SK-N-SH (cell line): Measurements from ENCODE around the gene ANKK1. TPM values are rescaled to one million over a fixed set of nuclear protein-coding genes. Genes with fewer than 3 reads are reported as not detected.

ENCODE experiments used
- CTCF ChIA-PET: fragments of 300-600, 350-600 bp; formaldehyde crosslinking; extraction: SDS; loops from one replicate; lab custom pipeline; 2021; lab: Yijun Ruan, JAX
- POLR2A ChIA-PET: fragments of 350-600 bp; sonication (Branson Sonifier 250); formaldehyde crosslinking; extraction: SDS; loops from one replicate; lab custom pipeline; 2020; ENCODE audit warnings: antibody characterized with exemption, inconsistent platforms; lab: Yijun Ruan, JAX
- DNase-seq: peaks from one replicate; pipeline ENCODE4 v3.0.0; 2012
- H2AFZ ChIP-seq: fragments of 200-600 bp; sonication (generic); 2 replicates; pipeline ENCODE4 v1.8.1; 2016; ENCODE audit warnings: antibody characterized with exemption, mild to moderate bottlenecking, low read depth
- H3F3A ChIP-seq: fragments of 200-600 bp; sonication (generic); replicated peaks from 2 replicates; pipeline ENCODE3; 2016; ENCODE audit warnings: antibody characterized with exemption, mild to moderate bottlenecking; ENCODE audit not compliant: insufficient read depth
- H3K27ac ChIP-seq, 2 experiments: fragments of 200-500 bp in 1 of 2; fragments of 200-600 bp in 1 of 2; sonication (Bioruptor generic) in 1 of 2; sonication (generic), shearing (Covaris generic) in 1 of 2; 2 replicates each; pipeline versions ENCODE4 v1.5.1 to v1.6.1; 2014 to 2016; ENCODE audit warnings: low read depth in 2 of 2, inconsistent platforms in 1 of 2, low read length in 1 of 2, mild to moderate bottlenecking in 1 of 2, mixed read lengths in 1 of 2
- H3K27me3 ChIP-seq: fragments of 200-600 bp; sonication (generic), shearing (Covaris generic); 2 replicates; pipeline ENCODE4 v1.6.1; 2016; ENCODE audit warnings: mixed run types; ENCODE audit not compliant: insufficient read depth
- H3K36me3 ChIP-seq, 2 experiments: fragments of 200-500 bp in 1 of 2; fragments of 200-600 bp in 1 of 2; sonication (Bioruptor generic) in 1 of 2; sonication (generic) in 1 of 2; replicated peaks in 1 of 2; 2 replicates each; pipeline versions ENCODE3 to v1.5.1; 2014 to 2016; ENCODE audit warnings: low read length in 1 of 2, mild to moderate bottlenecking in 1 of 2; ENCODE audit not compliant: insufficient read depth in 2 of 2, control insufficient read depth in 1 of 2
- H3K4me1 ChIP-seq, 2 experiments: fragments of 200-500 bp in 1 of 2; fragments of 200-600 bp in 1 of 2; sonication (Bioruptor generic) in 1 of 2; sonication (generic), shearing (Covaris generic) in 1 of 2; 2 replicates each; pipeline versions ENCODE4 v1.5.1 to v1.6.1; 2014 to 2016; ENCODE audit warnings: low read depth in 1 of 2, low read length in 1 of 2, mixed run types in 1 of 2; ENCODE audit not compliant: insufficient read depth in 2 of 2, control insufficient read depth in 1 of 2
- H3K4me2 ChIP-seq: fragments of 200-600 bp; sonication (generic), shearing (Covaris generic); 2 replicates; pipeline ENCODE4 v1.6.1; 2017; ENCODE audit warnings: mixed run types
- H3K4me3 ChIP-seq, 2 experiments: fragments of 200-500 bp in 1 of 2; fragments of 200-600 bp in 1 of 2; sonication (Bioruptor generic) in 1 of 2; sonication (generic), shearing (Covaris generic) in 1 of 2; 2 replicates each; pipeline versions ENCODE4 v1.5.1 to v1.8.1; 2014 to 2016; ENCODE audit warnings: low read depth in 2 of 2, inconsistent platforms in 1 of 2, low read length in 1 of 2, mild to moderate bottlenecking in 1 of 2, mixed read lengths in 1 of 2, moderate library complexity in 1 of 2
- H3K79me2 ChIP-seq: fragments of 200-600 bp; sonication (generic); 2 replicates; pipeline ENCODE4 v1.8.1; 2017; ENCODE audit warnings: mild to moderate bottlenecking; ENCODE audit not compliant: insufficient read depth
- H3K9ac ChIP-seq: fragments of 200-600 bp; sonication (generic); 2 replicates; pipeline ENCODE4 v1.6.1; 2017; ENCODE audit warnings: mixed run types
- H3K9me2 ChIP-seq: fragments of 200-600 bp; sonication (generic); 2 replicates; pipeline ENCODE4 v1.6.1; 2017; ENCODE audit warnings: mixed run types
- H3K9me3 ChIP-seq: fragments of 200-600 bp; sonication (generic); 2 replicates; pipeline ENCODE4 v1.6.1; 2017; ENCODE audit warnings: mixed run types, mild to moderate bottlenecking, moderate library complexity
- H4K20me1 ChIP-seq: fragments of 200-600 bp; sonication (generic); 2 replicates; pipeline ENCODE4 v1.6.1; 2017; ENCODE audit warnings: mild to moderate bottlenecking, mixed run types; ENCODE audit not compliant: insufficient read depth
- FOSL2 ChIP-seq: IDR thresholded peaks from 2 replicates; pipeline ENCODE4 v1.4.0; 2012; ENCODE audit warnings: low read depth, mild to moderate bottlenecking, moderate library complexity, borderline replicate concordance
- GABPA ChIP-seq: IDR thresholded peaks from 2 replicates; pipeline ENCODE4 v1.4.0; 2012; ENCODE audit warnings: low read depth, mild to moderate bottlenecking
- MEF2A ChIP-seq: IDR thresholded peaks from 2 replicates; pipeline ENCODE4 v1.4.0; 2012; ENCODE audit warnings: low read depth, borderline replicate concordance
- MXI1 ChIP-seq: IDR thresholded peaks from 2 replicates; pipeline ENCODE4 v1.6.1; 2012; ENCODE audit warnings: mild to moderate bottlenecking, low read depth, low read length, improper control_type of control experiment
- NRF1 ChIP-seq: IDR thresholded peaks from 2 replicates; pipeline ENCODE4 v1.6.1; 2012; ENCODE audit warnings: low read depth, mild to moderate bottlenecking, low read length
- POLR2AphosphoS5 ChIP-seq: IDR thresholded peaks from 2 replicates; pipeline ENCODE4 v1.6.1; 2012; ENCODE audit warnings: low read depth, low read length
- RAD21 ChIP-seq: IDR thresholded peaks from 2 replicates; pipeline ENCODE4 v1.6.1; 2012; ENCODE audit warnings: mild to moderate bottlenecking, low read length
- RFX5 ChIP-seq: IDR thresholded peaks from 2 replicates; pipeline ENCODE4 v1.6.1; 2012; ENCODE audit warnings: mild to moderate bottlenecking, improper control_type of control experiment, low read length
- RXRA ChIP-seq: IDR thresholded peaks from 2 replicates; pipeline ENCODE4 v1.4.0; 2012; ENCODE audit warnings: low read depth, mild to moderate bottlenecking, borderline replicate concordance
- SMC3 ChIP-seq: IDR thresholded peaks from 2 replicates; pipeline ENCODE4 v1.6.1; 2012; ENCODE audit warnings: low read depth, low read length, improper control_type of control experiment
- TAF1 ChIP-seq: IDR thresholded peaks from 2 replicates; pipeline ENCODE4 v1.6.1; 2012; ENCODE audit warnings: low read depth, mild to moderate bottlenecking, low read length, moderate library complexity, borderline replicate concordance
- YY1 ChIP-seq: IDR thresholded peaks from 2 replicates; pipeline ENCODE4 v1.4.0; 2012; ENCODE audit warnings: low read depth, mild to moderate bottlenecking
- WGBS: methylation state at CpG from one replicate; pipeline ENCODE4 v1.1.6; 2017; ENCODE audit warnings: low lambda C conversion rate; 5-methylcytosine and 5-hydroxymethylcytosine counted together
- polyA plus RNA-seq, 3 experiments: library from polyadenylated mRNA; depleted of rRNA; stranded (reverse); fragments of >200 nt; gene quantifications; 2 replicates each; pipeline ENCODE4 v1.2.3, GENCODE V29; 2012
- TF ChIP-seq, protein P1 (sequence below): IDR thresholded peaks from 2 replicates; pipeline ENCODE4 v1.4.0; 2012; ENCODE audit warnings: low read depth, borderline replicate concordance
- TF ChIP-seq, protein P2 (sequence below): fragments of 150-350 bp; IDR thresholded peaks from 2 replicates; pipeline ENCODE4 v1.6.1; 2016; ENCODE audit warnings: mild to moderate bottlenecking, low read depth, low read length
- TF ChIP-seq, protein P3 (sequence below): fragments of 150-350 bp; IDR thresholded peaks from 2 replicates; pipeline ENCODE4 v1.6.1; 2017; ENCODE audit warnings: antibody characterized with exemption, low read length, low read depth, borderline replicate concordance

Gene ANKK1
- polyA plus RNA-seq, 1 of the 3 experiments (the other 2 are of a cell fraction): 0.05 TPM

DNA sequence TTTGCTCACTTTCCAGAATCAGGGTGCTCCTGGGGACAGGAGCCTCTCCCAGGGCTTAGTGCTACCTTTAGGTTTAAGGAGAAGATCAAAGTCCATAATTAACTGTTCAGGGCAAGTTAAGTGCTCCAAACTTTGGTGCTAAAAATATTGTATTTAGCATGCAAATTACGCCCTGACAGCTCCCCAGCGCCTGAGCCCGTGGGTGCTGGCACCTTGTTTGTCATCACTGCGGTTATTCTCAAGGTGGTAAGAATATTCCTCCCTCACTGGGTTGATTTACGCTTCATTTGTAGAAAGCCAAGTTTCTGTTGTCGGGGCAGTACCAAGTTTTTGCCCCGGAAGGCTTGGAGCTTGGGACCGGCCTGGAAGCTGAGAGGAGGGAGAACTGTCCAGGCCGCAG is 21.3 kb downstream of the ANKK1 start:
- no peak for TF ChIP-seq GABPA
- no peak for TF ChIP-seq TAF1
- no peak for TF ChIP-seq NRF1
- TF ChIP-seq SMC3: no peak
- TF ChIP-seq RFX5: no peak
- TF ChIP-seq, protein P1, sequence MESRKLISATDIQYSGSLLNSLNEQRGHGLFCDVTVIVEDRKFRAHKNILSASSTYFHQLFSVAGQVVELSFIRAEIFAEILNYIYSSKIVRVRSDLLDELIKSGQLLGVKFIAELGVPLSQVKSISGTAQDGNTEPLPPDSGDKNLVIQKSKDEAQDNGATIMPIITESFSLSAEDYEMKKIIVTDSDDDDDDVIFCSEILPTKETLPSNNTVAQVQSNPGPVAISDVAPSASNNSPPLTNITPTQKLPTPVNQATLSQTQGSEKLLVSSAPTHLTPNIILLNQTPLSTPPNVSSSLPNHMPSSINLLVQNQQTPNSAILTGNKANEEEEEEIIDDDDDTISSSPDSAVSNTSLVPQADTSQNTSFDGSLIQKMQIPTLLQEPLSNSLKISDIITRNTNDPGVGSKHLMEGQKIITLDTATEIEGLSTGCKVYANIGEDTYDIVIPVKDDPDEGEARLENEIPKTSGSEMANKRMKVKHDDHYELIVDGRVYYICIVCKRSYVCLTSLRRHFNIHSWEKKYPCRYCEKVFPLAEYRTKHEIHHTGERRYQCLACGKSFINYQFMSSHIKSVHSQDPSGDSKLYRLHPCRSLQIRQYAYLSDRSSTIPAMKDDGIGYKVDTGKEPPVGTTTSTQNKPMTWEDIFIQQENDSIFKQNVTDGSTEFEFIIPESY: no peak
- TF ChIP-seq YY1: no peak
- TF ChIP-seq, protein P2, sequence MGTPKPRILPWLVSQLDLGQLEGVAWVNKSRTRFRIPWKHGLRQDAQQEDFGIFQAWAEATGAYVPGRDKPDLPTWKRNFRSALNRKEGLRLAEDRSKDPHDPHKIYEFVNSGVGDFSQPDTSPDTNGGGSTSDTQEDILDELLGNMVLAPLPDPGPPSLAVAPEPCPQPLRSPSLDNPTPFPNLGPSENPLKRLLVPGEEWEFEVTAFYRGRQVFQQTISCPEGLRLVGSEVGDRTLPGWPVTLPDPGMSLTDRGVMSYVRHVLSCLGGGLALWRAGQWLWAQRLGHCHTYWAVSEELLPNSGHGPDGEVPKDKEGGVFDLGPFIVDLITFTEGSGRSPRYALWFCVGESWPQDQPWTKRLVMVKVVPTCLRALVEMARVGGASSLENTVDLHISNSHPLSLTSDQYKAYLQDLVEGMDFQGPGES: no peak
- TF ChIP-seq FOSL2: no peak
- no peak for TF ChIP-seq MXI1
- TF ChIP-seq, all 33 proteins: peak for 0
- H3K27me3 ChIP-seq: no peaks in the 10 kb centered on the region
- no peak for DNase-seq
- no peaks in the 10 kb centered on the region for H3K36me3 ChIP-seq
- H2AFZ ChIP-seq: no peak overlapping the region
- ChIA-PET POLR2A (no interaction called here), CTCF (no interaction called here)
- H3F3A ChIP-seq: no peaks in the 10 kb centered on the region
- H3K4me3 ChIP-seq: no peak overlapping the region
- no peak overlapping the region for H3K27ac ChIP-seq
- WGBS: 44% methylated on average over 8 of the region's 9 CpGs
- no peaks in the 10 kb centered on the region for H3K79me2 ChIP-seq
- no peak overlapping the region for H3K9ac ChIP-seq
- H3K4me2 ChIP-seq: no peak overlapping the region
- no peaks in the 10 kb centered on the region for H3K9me3 ChIP-seq
- H4K20me1 ChIP-seq: no peaks in the 10 kb centered on the region
- no peaks in the 10 kb centered on the region for H3K9me2 ChIP-seq
- H3K4me1 ChIP-seq: peaks cover 0 to 10% of the 10 kb centered on the region in 2 experiments; a peak in 1 of 4 replicates

DNA sequence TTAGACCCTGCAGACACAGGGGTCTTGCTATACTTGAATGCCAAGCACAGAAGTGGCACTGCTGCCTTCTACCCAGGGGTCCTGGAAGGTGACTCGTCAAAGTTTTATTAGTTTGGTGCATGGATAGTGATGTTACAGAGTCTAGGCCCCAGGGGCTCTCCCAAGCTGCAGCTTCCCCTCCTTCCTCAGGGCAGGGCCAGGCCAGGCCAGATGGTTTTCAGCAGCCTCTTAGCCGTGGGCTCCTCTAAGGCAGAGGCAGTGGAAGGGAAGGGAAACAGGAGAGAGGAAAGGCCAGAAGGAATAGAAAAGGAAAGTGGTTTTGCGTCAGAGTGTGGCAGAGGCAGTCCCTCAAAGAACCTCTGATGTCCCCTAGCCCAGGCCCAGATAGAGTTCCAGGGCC is 21.9 kb downstream of the ANKK1 start:
- WGBS: 42% methylated on average over 3 of the region's 3 CpGs
- H2AFZ ChIP-seq: no peak overlapping the region
- no peaks in the 10 kb centered on the region for H3K36me3 ChIP-seq
- ChIA-PET POLR2A (no interaction called here), CTCF (no interaction called here)
- H3K9ac ChIP-seq: no peak overlapping the region
- H3K4me3 ChIP-seq: no peak overlapping the region
- H3K4me1 ChIP-seq: peaks cover 0 to 10% of the 10 kb centered on the region in 2 experiments; a peak in 1 of 4 replicates
- no peaks in the 10 kb centered on the region for H3F3A ChIP-seq
- TF ChIP-seq POLR2AphosphoS5: no peak
- no peak for TF ChIP-seq RAD21
- TF ChIP-seq, protein P3, sequence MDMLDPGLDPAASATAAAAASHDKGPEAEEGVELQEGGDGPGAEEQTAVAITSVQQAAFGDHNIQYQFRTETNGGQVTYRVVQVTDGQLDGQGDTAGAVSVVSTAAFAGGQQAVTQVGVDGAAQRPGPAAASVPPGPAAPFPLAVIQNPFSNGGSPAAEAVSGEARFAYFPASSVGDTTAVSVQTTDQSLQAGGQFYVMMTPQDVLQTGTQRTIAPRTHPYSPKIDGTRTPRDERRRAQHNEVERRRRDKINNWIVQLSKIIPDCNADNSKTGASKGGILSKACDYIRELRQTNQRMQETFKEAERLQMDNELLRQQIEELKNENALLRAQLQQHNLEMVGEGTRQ: no peak
- no peak for TF ChIP-seq RXRA
- no peak for TF ChIP-seq MEF2A
- no peak overlapping the region for H3K27ac ChIP-seq
- no peaks in the 10 kb centered on the region for H3K79me2 ChIP-seq
- H3K9me2 ChIP-seq: no peaks in the 10 kb centered on the region
- no peak for DNase-seq
- no peak overlapping the region for H3K4me2 ChIP-seq
- H3K9me3 ChIP-seq: no peaks in the 10 kb centered on the region
- H4K20me1 ChIP-seq: no peaks in the 10 kb centered on the region
- H3K27me3 ChIP-seq: no peaks in the 10 kb centered on the region
